GM18868 (cell line): ENCODE measurements around the gene KCTD1.

ENCODE experiments used
- ATAC-seq: cut with Tn5 transposase; IDR thresholded peaks from one replicate; pipeline ENCODE4 v1.9.1; 2021; ENCODE audit warnings: mild to moderate bottlenecking, moderate library complexity; ENCODE audit not compliant: unreplicated experiment

KCTD1 gene

DNA sequence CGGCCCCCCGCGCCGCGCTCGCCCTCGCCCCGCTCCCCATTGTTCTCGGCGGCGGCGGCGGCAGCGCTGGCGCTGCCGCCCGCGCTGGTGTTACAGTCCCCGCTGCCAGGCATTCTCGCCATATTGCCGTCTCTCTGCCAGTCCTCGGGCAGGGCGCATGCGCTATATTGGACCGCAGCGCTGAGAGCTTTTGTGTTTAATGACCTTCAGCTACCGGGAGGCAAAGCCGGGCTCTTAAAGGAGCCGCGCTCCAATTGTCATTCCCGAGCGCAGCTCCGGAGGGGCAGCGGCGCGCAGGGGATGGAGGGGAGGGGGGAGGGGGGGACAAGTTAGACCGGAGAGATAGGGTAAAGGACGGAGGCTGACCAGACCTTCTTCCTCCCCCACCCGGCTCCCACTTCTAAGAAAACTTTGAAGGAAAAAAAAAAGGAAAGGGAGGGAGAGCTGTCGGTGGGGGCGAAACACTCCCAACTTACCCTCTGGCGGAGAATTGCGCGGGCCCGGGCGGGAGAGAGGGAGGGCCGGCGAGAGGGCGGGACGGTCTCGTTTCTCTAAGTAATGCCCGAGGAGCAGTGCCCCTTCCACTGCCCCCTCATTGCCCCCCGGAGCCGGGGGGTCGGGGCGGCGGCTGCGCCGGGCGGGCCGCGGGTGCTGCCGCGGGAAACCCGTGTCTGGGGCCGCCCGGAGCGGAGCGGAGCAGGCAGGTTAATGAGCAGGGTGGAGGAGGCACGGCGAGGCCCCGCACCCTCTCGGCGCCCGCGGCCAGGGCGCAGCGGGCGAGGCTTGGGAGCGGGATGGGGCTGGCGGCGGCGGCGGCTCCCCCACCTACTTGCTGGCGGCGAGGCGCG is at the start of gene KCTD1:
Gene KCTD1 (minus strand): TSS at position 139 of the 848 bp plus-strand sequence. CDS start 17 bp downstream, at position 122.
- peak; percentile 70 for ATAC-seq

DNA sequence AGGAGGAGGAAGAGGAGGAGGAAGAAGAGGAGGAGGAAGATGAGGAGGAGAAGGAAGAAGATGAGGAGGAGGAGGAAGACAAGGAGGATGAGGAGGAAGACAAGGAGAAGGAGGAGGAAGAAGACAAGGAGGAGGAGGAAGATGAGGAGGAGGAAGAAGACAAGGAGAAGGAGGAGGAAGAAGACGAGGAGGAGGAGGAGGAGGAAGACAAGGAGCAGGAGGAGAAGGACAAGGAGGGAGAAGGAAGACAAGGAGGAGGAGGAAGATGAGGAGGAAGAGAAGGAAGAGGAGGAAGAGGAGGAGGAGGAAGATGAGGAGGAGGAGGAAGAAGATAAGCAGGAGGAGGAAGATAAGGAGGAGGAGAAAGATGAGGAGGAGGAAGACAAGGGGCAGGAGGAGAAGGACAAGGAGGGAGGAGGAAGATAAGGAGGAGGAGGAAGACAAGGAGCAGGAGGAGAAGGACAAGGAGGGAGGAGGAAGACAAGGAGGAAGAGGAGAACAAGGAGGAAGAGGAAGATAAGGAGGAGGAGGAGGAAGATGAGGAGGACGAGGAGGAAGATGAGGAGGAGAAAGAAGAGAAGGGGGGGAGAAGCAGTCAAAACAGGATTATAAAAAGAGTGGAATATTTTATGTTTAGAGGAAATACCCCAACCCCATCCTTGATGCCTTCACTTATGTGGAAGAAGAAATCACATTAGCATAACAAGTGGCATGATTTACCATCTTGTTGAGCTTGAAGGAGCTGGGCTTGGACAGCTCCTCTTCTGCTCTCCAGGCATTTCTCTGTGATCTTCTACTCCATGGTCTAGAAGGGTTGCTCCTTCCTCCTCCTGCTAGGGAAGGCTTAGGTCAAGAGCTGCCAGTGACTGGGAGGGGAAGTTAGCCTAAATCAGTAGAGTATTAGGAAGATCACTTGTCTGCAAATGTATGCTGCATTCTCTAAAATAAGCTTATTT is 45.3 kb upstream of the KCTD1 start:
- no peak for ATAC-seq

DNA sequence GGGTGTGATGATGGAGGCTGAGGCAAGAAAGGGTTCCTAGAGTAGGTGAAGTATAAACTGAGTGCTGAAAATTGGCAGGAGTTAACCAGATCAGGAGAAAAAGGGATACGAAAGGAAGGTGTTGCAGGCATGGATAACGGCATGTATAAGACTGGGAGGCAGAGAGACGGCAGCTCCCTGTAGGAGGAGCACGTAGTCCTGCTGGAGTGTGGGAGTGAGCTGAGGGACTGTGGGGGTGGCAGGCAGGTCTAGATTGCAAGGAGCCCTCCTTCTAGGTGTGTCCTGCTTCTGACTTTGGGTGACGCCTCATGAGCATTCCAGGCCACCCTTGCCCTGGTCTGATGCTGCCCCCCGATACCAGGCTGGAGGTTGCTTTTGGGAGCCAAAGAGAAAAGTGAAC is 36.4 kb upstream of the KCTD1 start:
- ATAC-seq = no peak

DNA sequence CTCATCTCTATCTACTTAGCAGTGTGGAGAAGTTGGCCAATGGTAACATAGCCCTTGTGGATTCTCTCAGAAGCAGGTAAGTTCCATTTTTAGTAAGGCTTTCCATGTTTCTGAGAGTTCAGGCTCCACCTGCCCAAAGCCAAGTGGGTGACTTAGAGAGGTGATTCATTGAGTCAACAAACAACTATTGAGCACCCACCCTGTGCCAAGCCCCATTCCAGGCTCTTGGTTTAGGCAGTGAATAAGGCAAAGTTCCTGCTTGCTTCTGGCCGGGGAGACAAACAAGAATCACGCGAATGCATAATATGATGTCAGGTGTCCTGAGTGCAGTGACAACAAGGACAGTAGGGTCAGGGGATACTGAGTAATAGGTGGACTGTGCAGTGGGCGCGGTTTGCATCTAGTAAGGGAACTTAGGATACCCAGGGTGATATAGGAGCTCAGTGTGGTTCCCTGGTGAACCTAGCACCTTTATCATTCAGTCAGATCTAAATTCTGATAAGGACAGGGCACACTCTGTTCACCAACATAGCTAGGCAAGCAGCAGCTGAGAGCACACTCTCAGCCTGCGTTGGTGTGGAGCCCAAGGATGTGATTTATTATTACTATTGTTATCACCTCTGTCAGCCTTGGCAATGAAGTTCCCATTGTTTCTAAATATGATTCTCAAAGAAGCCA is 31.7 kb upstream of the KCTD1 start:
- ATAC-seq = no peak

DNA sequence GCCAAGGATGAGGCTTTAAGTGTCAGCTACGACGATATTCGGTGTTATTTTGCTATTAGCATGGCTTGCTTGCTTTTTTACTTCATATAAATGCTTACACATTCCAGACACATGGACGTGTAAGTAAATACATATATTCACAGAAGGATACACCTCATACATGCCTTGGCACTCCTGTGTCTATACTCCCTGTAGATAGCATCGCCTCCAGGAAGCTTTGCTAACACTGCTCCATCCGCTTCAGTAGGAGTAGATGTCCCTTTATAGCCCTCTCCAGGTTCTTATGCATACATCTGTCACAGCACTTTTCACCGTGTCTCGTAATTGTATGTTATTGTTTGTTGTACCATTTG is 27.5 kb upstream of the KCTD1 start:
- no peak for ATAC-seq

DNA sequence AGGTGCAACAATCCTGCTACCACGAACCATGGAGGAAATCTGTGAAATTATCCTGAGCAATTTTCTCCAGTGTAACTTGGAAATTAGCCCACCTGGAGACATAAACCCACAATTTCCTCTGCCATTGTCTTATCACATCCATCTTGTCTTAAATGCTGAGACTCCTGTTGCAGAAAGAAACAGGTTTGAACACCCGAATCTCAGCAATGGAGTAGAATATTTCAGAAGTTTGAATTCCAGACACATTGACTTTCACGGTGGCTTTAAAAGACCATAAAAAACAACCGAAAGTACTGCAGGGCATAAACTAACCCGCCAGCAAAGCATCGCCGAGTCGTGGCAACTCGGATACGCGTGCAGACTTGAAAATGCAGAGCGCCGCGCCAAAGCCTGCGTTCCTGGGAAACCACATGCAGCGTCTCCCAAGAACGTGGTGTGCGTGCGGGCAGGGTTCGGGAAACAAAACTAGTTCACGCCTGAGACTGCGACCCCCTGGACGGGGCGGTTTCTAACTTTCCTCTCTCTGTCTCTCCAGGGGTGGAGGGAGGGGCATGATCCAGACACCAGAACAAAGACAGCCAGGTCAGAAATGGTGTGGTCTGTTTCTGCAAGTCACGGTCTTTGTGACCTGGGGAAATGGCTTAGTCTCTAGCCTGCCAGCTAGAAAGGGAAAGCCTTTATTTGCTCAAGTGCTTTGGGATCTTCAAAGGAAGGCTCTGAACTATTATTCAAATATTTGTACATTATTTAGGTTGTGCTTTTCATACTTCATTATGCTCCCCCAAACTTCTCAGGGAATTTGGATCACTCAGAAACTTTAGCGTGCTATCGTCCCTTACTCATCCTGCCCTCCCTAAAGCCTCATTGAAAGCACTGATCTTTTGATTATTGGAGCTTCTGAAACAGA is 26.9 kb upstream of the KCTD1 start:
- peak; percentile 42 for ATAC-seq

DNA sequence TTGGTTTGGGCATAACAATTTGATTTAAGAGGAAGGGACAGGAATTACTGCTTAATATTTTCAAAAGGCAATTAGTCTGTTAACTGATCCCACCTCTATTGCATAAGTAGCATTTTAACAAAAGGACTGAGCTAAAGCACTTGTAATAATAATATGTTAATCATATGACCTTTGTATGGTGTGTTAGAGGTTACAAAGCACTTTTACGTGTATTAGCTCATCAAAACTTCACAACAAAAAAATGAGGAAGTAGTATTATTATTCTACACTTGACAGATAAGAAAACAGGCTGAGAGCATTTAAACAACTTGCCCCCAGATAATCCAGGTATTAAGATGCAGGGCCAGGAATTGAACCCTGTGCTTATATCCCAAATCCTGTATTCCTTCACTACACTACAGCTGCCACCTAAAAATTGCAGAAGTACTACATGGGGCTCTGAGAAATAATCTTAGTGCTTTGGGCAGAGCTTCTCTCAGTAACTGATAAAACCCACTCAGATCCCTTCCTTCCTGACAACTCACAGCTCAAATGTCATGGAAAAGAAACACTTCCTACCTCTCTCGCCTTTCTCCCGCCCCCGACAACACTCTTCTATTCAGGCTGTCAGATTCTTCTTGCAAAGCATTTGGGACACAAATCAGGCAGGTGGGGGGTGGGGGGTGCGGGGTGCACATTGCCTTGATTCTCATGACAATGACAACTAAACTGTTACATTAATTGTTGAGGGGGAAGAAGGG is 20.7 kb upstream of the KCTD1 start:
- no peak for ATAC-seq

DNA sequence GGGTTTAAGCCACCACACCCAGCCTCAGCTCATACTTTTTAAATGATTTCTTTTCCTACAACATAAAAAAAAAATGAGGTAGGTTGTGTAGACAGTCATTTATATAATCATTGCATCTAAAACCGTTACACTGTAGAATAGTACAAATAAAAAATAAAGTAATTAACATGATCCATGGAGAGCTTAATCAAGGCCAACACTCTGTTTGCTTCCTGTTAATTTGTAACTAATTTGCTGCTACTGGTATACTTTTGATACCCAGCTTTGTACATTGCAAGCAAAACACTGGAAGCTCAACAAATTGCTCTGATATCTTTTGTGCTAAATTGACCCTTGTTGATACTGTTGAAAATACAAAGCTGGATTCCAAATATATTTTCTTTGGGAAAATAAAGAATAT is 20.2 kb upstream of the KCTD1 start:
- ATAC-seq = no peak

DNA sequence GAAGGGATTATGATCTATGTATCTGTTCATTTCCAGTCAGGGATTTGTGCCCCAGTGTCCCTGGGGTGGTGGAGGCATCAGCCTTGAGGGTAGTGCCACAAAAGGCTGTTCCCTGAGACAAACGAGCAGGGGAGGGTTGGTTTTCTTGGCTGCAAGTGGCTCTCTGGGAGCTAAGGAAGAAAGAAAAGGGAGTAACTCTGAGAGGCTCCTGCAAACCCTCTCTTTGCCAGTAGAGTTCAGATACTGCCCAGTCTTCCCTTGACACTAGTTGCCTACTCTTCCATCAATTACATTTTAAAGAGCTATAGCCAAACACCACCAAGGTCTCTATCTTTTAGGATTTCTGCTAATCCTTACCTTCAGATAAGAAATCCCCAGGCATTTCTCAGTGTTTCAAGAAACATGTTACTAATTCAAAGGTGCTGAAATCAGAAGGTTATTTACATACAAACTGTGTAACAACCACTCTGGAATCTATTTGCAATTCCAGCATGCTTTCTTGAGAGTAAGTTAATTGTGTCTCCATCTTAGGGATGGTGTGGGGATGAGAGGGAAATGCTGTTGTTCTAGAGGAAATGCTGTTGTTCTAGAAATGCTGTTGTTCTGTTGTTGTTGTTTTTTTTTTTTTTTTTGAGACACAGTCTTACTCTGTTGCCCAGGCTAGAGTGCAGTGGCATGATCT is 18.7 kb upstream of the KCTD1 start:
- no peak for ATAC-seq

DNA sequence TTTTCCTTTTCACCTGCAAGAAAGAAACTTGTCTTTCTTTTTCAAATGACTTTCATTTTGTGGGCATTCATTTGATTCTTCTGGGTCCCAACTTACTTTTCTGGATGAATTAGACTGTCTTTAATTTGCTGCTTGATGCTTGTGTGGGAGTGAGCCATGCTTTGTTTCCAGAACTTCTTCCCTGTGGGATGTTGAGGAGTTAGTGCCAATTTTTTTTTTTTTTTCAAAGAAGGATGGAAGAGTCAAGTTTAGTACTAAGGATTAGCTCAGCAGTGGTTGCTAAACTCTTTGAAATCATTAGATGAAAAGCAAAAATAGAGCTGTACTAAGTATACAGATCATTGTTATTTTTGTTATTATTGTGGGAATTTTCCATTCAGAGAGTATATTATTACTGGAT is 17.2 kb upstream of the KCTD1 start:
- ATAC-seq = no peak

DNA sequence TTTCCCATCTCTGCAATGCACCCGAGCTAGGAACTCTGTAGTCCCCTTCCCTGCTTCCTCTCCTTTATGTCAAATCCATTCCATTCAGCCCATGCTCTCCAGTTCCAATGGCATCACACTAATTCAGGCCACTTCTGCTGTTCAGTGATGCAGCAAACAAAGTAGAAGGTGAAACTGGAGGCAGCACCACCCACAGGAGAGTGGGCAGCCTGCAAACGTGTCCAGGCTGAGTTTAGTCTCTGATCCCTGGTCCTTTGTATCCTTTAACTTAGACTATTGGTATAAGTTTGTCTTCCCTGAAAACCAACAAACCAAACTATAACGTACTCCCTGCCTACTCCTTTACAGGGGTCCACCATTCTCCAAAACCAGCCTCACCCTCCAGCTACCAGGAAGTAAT is 14.7 kb upstream of the KCTD1 start:
- no peak for ATAC-seq

DNA sequence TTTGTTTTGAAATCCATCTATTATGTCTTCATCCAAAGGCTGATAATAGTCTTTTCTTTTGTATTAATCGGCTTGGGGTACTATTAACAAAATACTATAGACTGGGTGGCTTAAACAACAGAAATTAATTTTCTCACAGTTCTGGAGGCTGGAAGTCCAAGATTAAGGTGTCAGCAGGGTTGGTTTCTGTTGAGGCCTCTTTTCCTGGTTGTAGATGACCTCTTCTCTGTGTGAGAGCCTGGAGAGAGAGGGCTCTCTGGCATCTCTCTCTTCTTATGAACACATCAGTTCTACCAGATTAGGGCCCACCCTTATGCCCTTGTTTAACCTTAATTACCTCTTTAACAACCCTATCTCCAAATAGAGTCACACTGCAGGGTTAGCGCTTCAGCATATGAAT is 14.2 kb upstream of the KCTD1 start:
- no peak for ATAC-seq

DNA sequence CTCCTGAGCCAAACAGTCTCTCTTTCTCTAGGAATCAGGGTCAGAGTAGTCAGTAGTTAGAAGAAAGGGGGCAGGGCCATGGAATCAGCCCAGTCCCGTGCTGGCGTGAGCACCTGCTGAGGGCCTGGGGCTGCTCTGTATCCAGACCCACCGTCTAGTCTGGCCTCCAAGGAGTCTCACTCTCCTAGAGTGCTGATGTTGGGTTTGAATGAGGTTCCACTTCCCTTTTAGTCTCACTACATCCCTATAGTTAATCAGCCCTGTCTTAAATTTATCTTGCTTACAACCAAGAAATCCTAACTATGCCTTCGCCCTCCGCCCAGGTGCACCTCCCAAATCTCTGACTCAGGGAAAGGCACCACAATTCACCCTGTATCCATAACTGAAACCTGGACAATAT is 13.4 kb upstream of the KCTD1 start:
- no peak for ATAC-seq

DNA sequence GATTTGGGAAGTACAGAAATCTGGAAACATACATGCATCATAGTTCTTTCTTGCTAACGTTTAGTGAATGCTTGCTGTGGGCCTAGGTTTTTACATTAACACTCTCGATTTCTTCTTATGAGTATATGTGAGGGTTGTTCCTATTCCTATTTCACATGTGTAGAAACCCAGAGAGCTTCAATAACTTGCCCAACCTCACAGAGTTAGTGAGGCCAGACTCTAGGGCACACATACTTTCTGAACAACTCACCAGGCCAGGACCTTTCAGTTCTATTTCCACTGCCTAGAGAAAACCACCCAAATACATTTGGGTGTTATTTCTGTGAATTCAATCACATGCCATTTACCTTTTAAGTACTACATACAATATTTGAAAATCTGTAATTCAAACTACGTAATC is 8.2 kb upstream of the KCTD1 start:
- ATAC-seq = peak; percentile 96

DNA sequence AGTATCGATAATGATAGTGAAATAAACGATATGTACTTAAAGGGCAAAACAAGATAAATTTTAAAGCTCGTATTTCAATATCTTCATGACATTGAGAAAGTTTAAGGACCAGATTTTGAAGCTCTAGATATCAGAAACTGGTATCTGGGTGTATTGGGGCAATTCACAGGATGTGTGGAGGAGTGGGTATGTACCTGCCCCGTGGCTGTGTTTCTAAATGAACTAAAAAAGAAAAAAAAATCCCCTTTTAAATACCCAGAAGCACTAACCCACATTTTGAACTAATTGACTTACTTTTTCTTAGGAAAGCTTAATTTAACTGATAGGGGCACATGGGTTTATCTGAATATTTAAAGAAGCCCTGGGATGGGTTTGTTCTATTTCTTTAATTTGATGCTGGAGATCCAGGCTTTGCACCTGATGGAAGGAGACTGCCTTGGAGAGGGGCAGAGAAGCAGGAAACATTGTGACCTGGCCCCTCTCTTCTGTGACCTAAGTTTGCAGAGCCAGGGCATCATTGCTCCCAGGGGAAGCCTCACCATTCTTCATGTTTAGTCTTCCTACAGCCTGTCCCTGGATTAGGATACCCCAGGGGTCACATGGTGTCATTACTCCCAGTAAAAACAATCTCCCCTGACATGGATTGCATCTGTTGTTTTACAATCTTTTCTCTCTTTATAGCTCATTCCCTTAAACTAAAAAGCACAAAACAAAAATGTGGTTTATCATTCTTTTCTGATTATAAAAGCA is 7.6 kb upstream of the KCTD1 start:
- peak; percentile 33 for ATAC-seq

DNA sequence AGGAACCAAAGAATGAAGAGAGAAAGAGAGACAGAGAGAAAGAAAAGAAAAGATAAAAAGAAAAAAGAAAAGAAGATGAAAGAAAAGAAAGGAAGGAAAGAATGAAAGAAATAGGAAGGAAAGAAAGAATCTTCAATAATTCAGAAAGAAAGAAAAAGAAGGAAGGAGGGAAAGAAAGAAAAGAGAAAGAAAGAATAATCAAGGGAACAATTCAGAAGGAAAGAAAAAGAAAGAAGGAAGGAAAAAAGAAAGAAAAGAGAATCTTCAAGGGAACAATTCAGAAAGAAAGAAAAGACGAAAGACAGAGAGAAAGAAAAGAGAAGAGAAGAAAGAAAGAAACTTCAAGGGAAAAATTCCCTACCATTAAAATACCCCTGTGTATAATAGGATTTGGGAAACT is 5.6 kb upstream of the KCTD1 start:
- ATAC-seq = no peak

DNA sequence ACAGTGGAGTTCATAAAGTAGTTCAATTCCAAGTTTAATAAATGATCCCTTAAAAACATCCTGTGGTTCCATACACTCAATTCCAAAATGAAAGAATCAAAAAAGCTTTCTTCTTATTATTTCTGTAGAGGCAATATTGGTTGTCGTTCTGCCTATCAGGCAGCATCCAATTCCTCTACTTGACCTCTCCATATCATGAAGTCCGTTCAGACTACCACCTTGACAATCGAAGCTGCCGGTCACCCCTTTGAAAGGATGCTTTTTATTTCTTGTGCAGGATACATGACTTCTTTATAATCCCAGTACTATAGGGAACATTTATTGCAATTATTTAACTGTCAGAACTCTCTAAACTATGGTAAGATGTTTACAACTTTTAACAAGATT is 3.3 kb upstream of the KCTD1 start:
- ATAC-seq = no peak

DNA sequence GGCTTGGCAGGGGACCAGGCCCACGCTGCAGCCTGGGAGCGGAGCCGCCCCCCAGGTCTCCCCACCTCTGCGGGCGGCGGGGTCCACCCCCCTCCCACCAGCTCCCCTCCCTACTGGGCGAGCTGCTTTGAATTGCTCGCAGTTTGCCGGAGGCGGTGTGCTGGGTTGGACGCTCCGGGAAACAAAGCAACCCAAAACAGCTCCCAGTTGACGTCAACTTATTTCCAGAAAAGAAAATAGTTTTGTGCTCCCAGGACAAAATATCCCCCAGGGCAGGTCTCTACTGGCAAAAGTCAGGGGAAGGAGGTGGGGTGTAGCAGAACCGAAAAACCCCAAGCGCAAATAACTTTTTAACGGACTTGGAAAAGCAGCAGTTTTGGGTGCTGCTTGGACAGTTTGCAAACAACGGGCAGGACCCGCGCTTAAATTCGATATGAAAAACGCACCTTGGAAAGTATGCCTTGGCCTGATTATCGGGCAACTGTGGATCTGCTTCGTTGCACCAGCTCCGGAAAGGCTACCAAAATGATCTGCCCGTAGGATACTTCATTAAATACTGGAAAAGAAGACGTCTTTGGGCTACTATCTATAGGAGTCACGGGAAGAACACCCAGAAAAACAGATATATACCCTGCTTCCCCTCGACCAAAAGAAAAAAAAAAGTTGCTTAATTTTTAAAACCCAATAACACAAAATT is 2.8 kb upstream of the KCTD1 start:
- no peak for ATAC-seq
